HCT116 (cell line): ENCODE measurements around the gene LPXN. TPM values are rescaled to one million over a fixed set of nuclear protein-coding genes. Genes with fewer than 3 reads are reported as not detected.

Experiments
- ATAC-seq: fragments of 200-7000 bp; cut with Tn5 transposase; 2 replicates; pipeline ENCODE4 v1.9.1; 2020; ENCODE audit warnings: mild to moderate bottlenecking, moderate library complexity
- BruUV-seq: library from RNA; stranded (reverse); fragments of 400-500 nt; replicated peaks from 2 replicates; lab custom pipeline; 2021; lab: Mats Ljungman, UMichigan
- CTCF ChIA-PET: fragments of 300-600 bp; sonication (Branson Sonifier 250); formaldehyde crosslinking; loops from one replicate; lab custom pipeline; 2021; ENCODE audit warnings: antibody characterized with exemption; lab: Charles Lee
- POLR2A ChIA-PET: fragments of 300-600, 350-600 bp; sonication (Branson Sonifier 250); formaldehyde crosslinking; loops from one replicate; lab custom pipeline; 2021; ENCODE audit warnings: antibody characterized with exemption; lab: Charles Lee
- RAD21 ChIA-PET, 2 experiments: fragments of 300-600 bp; sonication (Branson Sonifier 250); formaldehyde crosslinking; loops; one replicate each; lab custom pipeline; 2023; ENCODE audit warnings: low total read pairs in 2 of 2; ENCODE audit not compliant: uncharacterized antibody in 2 of 2, unreplicated experiment in 2 of 2, low non-redundant PET in 1 of 2; lab: Charles Lee
- DNase-seq: peaks from one replicate; pipeline ENCODE4 v3.0.0-alpha.2; 2010; ENCODE audit warnings: low read depth, low spot score
- H2AFZ ChIP-seq: fragments of 200-600 bp; shearing (Covaris generic), sonication (generic); 2 replicates; pipeline ENCODE4 v1.6.1; 2017; ENCODE audit warnings: low read depth, mixed run types, mixed read lengths, antibody characterized with exemption, low read length; ENCODE audit not compliant: poor library complexity, severe bottlenecking
- H3K27ac ChIP-seq: 2 replicates; pipeline ENCODE4 v1.5.1; 2012; ENCODE audit warnings: low read depth, low read length
- H3K27me3 ChIP-seq: fragments of 200-600 bp; sonication (generic); 2 replicates; pipeline ENCODE4 v1.6.1; 2016; ENCODE audit warnings: mixed run types, low read length, mixed read lengths; ENCODE audit not compliant: insufficient read depth
- H3K36me3 ChIP-seq, 2 experiments: fragments of 200-500 bp in 1 of 2; fragments of 200-600 bp in 1 of 2; sonication (Bioruptor generic) in 1 of 2; sonication (generic) in 1 of 2; 2 replicates each; pipeline versions ENCODE4 v1.5.1 to v1.6.1; 2014 to 2016; ENCODE audit warnings: low read length in 2 of 2, inconsistent platforms in 1 of 2, mixed read lengths in 1 of 2, mixed run types in 1 of 2; ENCODE audit not compliant: insufficient read depth in 2 of 2, control insufficient read depth in 1 of 2
- H3K4me1 ChIP-seq, 2 experiments: fragments of 200-600 bp in 1 of 2; sonication (generic) in 1 of 2; 2 replicates each; pipeline versions ENCODE4 v1.5.1 to v1.6.1; 2012 to 2017; ENCODE audit warnings: low read length in 2 of 2, inconsistent platforms in 1 of 2, mild to moderate bottlenecking in 1 of 2, mixed read lengths in 1 of 2, mixed run types in 1 of 2, moderate library complexity in 1 of 2; ENCODE audit not compliant: insufficient read depth in 2 of 2, control insufficient read depth in 1 of 2
- H3K4me2 ChIP-seq: fragments of 200-600 bp; sonication (generic); 2 replicates; pipeline ENCODE4 v1.6.1; 2017; ENCODE audit warnings: mixed run types, low read length, mixed read lengths
- H3K4me3 ChIP-seq, 2 experiments: fragments of 200-600 bp in 1 of 2; sonication (generic) in 1 of 2; replicated peaks in 1 of 2; 2 replicates each; pipeline ENCODE4 v1.5.1; 2011 to 2016; ENCODE audit warnings: low read length in 2 of 2, control low read depth in 1 of 2, low read depth in 1 of 2, mild to moderate bottlenecking in 1 of 2, mixed read lengths in 1 of 2, mixed run types in 1 of 2
- H3K79me2 ChIP-seq: fragments of 200-600 bp; sonication (generic); 2 replicates; pipeline ENCODE4 v1.6.1; 2017; ENCODE audit warnings: mild to moderate bottlenecking, mixed run types, low read length, moderate library complexity, mixed read lengths; ENCODE audit not compliant: insufficient read depth
- H3K9ac ChIP-seq: fragments of 200-600 bp; sonication (generic); 2 replicates; pipeline ENCODE4 v1.6.1; 2016; ENCODE audit warnings: low read length, mixed read lengths
- H3K9me2 ChIP-seq: fragments of 200-600 bp; sonication (generic), shearing (Covaris generic); 2 replicates; pipeline ENCODE4 v1.6.1; 2017; ENCODE audit warnings: mixed run types, mild to moderate bottlenecking, moderate library complexity; ENCODE audit not compliant: insufficient read depth
- H3K9me3 ChIP-seq, 2 experiments: fragments of 200-500 bp in 1 of 2; fragments of 200-600 bp in 1 of 2; sonication (Bioruptor generic) in 1 of 2; sonication (generic) in 1 of 2; 2 replicates each; pipeline ENCODE4 v1.6.1; 2014 to 2017; ENCODE audit warnings: low read length in 2 of 2, mixed read lengths in 2 of 2, inconsistent platforms in 1 of 2, low read depth in 1 of 2, mild to moderate bottlenecking in 1 of 2, mixed run types in 1 of 2, moderate library complexity in 1 of 2; ENCODE audit not compliant: control insufficient read depth in 1 of 2, insufficient read depth in 1 of 2
- H4K20me1 ChIP-seq: fragments of 200-600 bp; sonication (generic), shearing (Covaris generic); 2 replicates; pipeline ENCODE4 v1.6.1; 2017; ENCODE audit warnings: mixed run types, mild to moderate bottlenecking, moderate library complexity; ENCODE audit not compliant: insufficient read depth
- CBX3 ChIP-seq: IDR thresholded peaks from 2 replicates; pipeline ENCODE4 v1.6.1; 2012; ENCODE audit warnings: low read depth
- CEBPB ChIP-seq: IDR thresholded peaks from 2 replicates; pipeline ENCODE4 v1.6.1; 2012; ENCODE audit warnings: low read depth
- EGR1 ChIP-seq: IDR thresholded peaks from 2 replicates; pipeline ENCODE4 v1.6.1; 2012; ENCODE audit warnings: low read depth
- EZH2 ChIP-seq: fragments of 200-600 bp; sonication (generic); IDR thresholded peaks from 2 replicates; pipeline ENCODE4 v1.6.1; 2017; ENCODE audit warnings: antibody characterized with exemption, mixed run types
- EZH2phosphoT487 ChIP-seq: fragments of 200-600 bp; IDR thresholded peaks from 2 replicates; pipeline ENCODE4 v1.6.1; 2018; ENCODE audit warnings: antibody characterized with exemption, borderline replicate concordance
- FOSL1 ChIP-seq: IDR thresholded peaks from 2 replicates; pipeline ENCODE4 v1.6.1; 2012; ENCODE audit warnings: low read depth
- JUND ChIP-seq: IDR thresholded peaks from 2 replicates; pipeline ENCODE4 v1.6.1; 2012
- POLR2A ChIP-seq: IDR thresholded peaks from 2 replicates; pipeline ENCODE4 v1.7.0; 2011; ENCODE audit warnings: borderline replicate concordance; ENCODE audit not compliant: insufficient read depth, insufficient read length; ENCODE audit errors: extremely low read depth
- RAD21 ChIP-seq: IDR thresholded peaks from 2 replicates; pipeline ENCODE4 v1.6.1; 2012; ENCODE audit warnings: low read depth, mild to moderate bottlenecking
- SIN3A ChIP-seq: IDR thresholded peaks from 2 replicates; pipeline ENCODE4 v1.6.1; 2012; ENCODE audit warnings: low read depth
- SRF ChIP-seq: IDR thresholded peaks from 2 replicates; pipeline ENCODE4 v1.6.1; 2012; ENCODE audit warnings: low read depth
- TCF7L2 ChIP-seq: IDR thresholded peaks from 2 replicates; pipeline ENCODE4 v1.7.0; 2011; ENCODE audit warnings: borderline replicate concordance, inconsistent platforms; ENCODE audit not compliant: insufficient read depth, insufficient read length; ENCODE audit errors: extremely low read depth
- YY1 ChIP-seq: IDR thresholded peaks from 2 replicates; pipeline ENCODE4 v1.6.1; 2011; ENCODE audit warnings: low read length, low read depth, moderate library complexity, mild to moderate bottlenecking; ENCODE audit not compliant: insufficient replicate concordance; ENCODE audit errors: extremely low read depth
- ZFX ChIP-seq: fragments of 450-650 bp; IDR thresholded peaks from 2 replicates; pipeline ENCODE4 v1.6.1; 2017
- ZNF274 ChIP-seq: fragments of 200-500 bp; sonication (Bioruptor generic); IDR thresholded peaks from 2 replicates; pipeline ENCODE4 v1.6.1; 2014; ENCODE audit warnings: mild to moderate bottlenecking, low read depth, low read length, inconsistent platforms
- intact Hi-C: fragments of 100-400 bp; cut with micrococcal nuclease; formaldehyde crosslinking; loops from 2 replicates; pipeline ENCODE4 v1.10.0; 2022
- total RNA-seq: library from RNA; stranded (reverse); gene quantifications from one replicate; pipeline ENCODE4 v1.2.1, GENCODE V29; 2021; ENCODE audit not compliant: unreplicated experiment
- TF ChIP-seq, protein P1 (sequence below): IDR thresholded peaks from 2 replicates; pipeline ENCODE4 v1.6.1; 2012

LPXN gene
- total RNA-seq, 1 experiment from 2014 or later, result 3.6 TPM

- H2AFZ ChIP-seq, result no peak overlapping the region
- H3K27ac ChIP-seq, result no peak overlapping the region
- peaks cover 100% of the 10 kb centered on the region for H3K79me2 ChIP-seq
- no peak overlapping the region for H3K4me2 ChIP-seq
- ChIA-PET RAD21 (no interaction called here), CTCF (no interaction called here), POLR2A (no interaction called here)
- no peak overlapping the region for H3K9ac ChIP-seq
- DNase-seq (no peak), ATAC-seq (no peak)
- H3K9me2 ChIP-seq, result no peaks in the 10 kb centered on the region
- intact Hi-C loops, result no loop called here
- H3K27me3 ChIP-seq, result no peaks in the 10 kb centered on the region
- H3K4me1 ChIP-seq, result no peaks in the 10 kb centered on the region
- TF ChIP-seq, protein P1, sequence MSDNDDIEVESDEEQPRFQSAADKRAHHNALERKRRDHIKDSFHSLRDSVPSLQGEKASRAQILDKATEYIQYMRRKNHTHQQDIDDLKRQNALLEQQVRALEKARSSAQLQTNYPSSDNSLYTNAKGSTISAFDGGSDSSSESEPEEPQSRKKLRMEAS, result no peak
- no peak for TF ChIP-seq CBX3
- no peak for TF ChIP-seq EZH2phosphoT487
- no peaks in the 10 kb centered on the region for H3K9me3 ChIP-seq
- no TSS peak for BruUV-seq
- no peak overlapping the region for H3K4me3 ChIP-seq
- H3K36me3 ChIP-seq, result peaks cover 0 to 2% of the 10 kb centered on the region in 2 experiments; a peak in 1 of 4 replicates
- H4K20me1 ChIP-seq, result peaks cover 16% of the 10 kb centered on the region
Observed at GRCh38 chr11:58594826-58595225, 19.2 kb upstream of the LPXN start.

- BruUV-seq, result no TSS peak
- Histone ChIP-seq H3K9me2 (no peaks in the 10 kb centered on the region), H4K20me1 (peaks cover 13% of the 10 kb centered on the region), H3K4me3 (no peak overlapping the region), H3K4me1 (no peaks in the 10 kb centered on the region), H2AFZ (no peak overlapping the region), H3K4me2 (no peak overlapping the region), H3K36me3 (peaks cover 0 to 2% of the 10 kb centered on the region in 2 experiments; a peak in 1 of 4 replicates), H3K9me3 (no peaks in the 10 kb centered on the region), H3K79me2 (peaks cover 100% of the 10 kb centered on the region), H3K27me3 (no peaks in the 10 kb centered on the region), H3K9ac (no peak overlapping the region), H3K27ac (no peak overlapping the region)
- TF ChIP-seq ZNF274, result no peak
- TF ChIP-seq YY1, result no peak
- no peak for TF ChIP-seq CEBPB
- TF ChIP-seq EGR1, result no peak
- TF ChIP-seq SIN3A, result no peak
- TF ChIP-seq SRF, result no peak
- TF ChIP-seq TCF7L2, result no peak
- no peak for TF ChIP-seq JUND
- no peak for TF ChIP-seq RAD21
- no peak for TF ChIP-seq POLR2A
- no peak for TF ChIP-seq FOSL1
- TF ChIP-seq EZH2, result no peak
- no peak for TF ChIP-seq EZH2phosphoT487
- no peak for TF ChIP-seq ZFX
- TF ChIP-seq, protein P1, result no peak
- intact Hi-C loops, result no loop called here
- RAD21 ChIA-PET, result no interaction called here
- DNase-seq (no peak), ATAC-seq (0 out of 2 replicates have a peak, but pooled peaks have one; percentile 30)
- POLR2A ChIA-PET, result no interaction called here
- CTCF ChIA-PET, result no interaction called here
Observed at GRCh38 chr11:58592760-58593472, 17.3 kb upstream of the LPXN start.
